NCI-H345 treated with DMSO at 0.1 percent for 48 hours (cell line): ENCODE data around the gene MYO1E.

ENCODE experiments used
- DNase-seq: peaks from one replicate; lab custom pipeline; 2025; ENCODE audit not compliant: unreplicated experiment; lab: John Stamatoyannopoulos, UW

Gene MYO1E

GRCh38 chr15:59322056-59322759 is 50.5 kb downstream of the MYO1E start:
- no peak for DNase-seq

- DNase-seq = no peak
Observed at GRCh38 chr15:59321000-59321689, 51.5 kb downstream of the MYO1E start.

- no peak for DNase-seq
Observed at GRCh38 chr15:59317211-59317610, 55.5 kb downstream of the MYO1E start.

DNA sequence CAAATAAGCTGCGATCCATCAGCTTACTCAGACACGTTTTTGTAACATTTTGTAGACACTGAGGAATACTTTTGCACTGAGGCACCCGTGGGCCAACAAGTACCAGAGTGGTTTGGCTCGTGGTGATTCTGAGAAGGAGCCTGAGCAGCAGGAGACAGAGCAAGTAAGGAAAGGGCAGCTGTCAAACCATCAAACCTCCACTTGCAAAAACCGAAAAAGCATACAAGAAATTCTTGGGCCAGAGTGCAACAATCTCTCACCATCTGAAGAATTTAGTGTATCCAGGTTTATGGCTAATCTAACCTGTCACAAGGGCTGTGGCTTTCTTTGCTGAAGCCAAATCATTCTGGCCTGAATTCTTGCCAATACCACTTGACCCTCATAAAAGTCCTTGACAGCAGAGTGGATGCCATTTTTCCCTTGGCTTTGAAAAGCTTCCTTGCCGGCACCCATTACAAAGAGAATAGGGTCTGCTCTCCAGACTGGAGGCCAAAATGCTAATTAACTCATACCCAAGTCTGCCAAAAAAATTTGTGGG is 56.7 kb downstream of the MYO1E start:
- DNase-seq = no peak

GRCh38 chr15:59313641-59314332 is 58.9 kb downstream of the MYO1E start:
- peak; percentile 20 for DNase-seq

DNA sequence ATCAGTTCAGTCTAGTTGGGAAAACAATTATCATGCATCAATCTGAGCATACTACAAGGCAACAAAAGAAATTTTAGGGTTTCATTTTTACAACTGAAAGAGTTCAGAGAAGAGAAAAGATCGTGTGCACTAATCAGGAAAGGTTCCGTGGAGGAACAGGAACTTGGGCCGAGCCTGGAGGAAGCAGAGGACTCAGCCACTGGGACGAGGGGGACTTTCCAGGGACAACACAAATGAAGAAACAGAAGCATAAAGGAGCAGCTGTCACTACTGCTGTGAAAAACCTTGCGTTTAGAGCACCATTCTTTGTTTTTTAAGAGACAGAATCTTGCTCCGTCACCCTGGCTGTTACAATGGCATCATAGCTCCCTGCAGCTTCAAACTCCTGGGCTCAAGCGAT is 60.5 kb downstream of the MYO1E start:
- DNase-seq = no peak

GRCh38 chr15:59311195-59311594 is 61.5 kb downstream of the MYO1E start:
- DNase-seq = no peak

GRCh38 chr15:59309405-59309804 is 63.3 kb downstream of the MYO1E start:
- no peak for DNase-seq

DNA sequence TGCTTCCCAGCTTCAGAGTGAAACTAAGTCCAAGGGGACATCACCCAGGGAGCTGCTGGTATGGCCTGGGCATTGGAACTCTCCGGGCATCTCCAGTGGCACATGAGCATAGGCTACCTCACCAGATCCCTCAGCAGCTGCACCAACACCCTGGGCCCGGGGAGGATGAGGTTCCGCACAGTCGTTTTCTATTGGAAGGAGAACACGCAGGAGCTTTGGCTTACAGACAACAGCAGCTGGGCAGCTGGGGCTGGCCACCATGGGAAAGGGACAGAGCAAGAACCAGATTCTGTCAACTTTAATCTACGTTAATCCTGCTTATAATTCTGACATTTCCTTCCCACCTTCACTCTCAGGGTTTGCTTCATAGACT is 65.5 kb downstream of the MYO1E start:
- no peak for DNase-seq

DNA sequence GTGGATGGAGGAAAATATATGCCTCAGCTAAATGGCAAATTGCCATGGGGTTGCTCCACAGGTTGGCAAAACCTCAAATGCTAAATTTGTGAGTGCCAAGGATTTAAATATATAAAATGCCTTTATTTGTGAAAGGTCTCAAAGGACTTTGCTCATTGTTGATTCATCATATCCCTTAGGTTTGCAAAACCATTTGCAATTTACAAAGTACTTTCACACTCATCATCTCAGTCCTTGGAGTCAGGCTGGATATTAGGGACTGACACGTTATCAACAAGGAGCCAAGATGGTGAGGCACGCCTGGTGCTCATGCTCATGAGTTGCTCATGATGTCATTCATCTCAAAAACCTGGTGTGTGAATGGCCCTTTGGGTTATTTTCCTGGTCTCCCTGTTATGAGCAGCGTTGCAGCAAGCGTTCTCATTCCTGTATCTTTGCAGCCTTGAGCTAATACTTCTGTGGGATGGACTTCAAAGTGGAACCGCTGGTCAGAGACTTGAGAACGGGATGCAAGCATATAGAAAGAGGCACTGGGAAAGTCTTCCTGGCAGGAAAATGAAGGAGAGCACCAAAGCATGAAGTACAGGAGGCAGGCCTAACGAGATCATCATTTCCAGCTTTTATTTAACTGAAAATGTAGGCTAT is 66.0 kb downstream of the MYO1E start:
- no peak for DNase-seq

GRCh38 chr15:59304807-59305206 is 67.9 kb downstream of the MYO1E start:
- DNase-seq = no peak

DNA sequence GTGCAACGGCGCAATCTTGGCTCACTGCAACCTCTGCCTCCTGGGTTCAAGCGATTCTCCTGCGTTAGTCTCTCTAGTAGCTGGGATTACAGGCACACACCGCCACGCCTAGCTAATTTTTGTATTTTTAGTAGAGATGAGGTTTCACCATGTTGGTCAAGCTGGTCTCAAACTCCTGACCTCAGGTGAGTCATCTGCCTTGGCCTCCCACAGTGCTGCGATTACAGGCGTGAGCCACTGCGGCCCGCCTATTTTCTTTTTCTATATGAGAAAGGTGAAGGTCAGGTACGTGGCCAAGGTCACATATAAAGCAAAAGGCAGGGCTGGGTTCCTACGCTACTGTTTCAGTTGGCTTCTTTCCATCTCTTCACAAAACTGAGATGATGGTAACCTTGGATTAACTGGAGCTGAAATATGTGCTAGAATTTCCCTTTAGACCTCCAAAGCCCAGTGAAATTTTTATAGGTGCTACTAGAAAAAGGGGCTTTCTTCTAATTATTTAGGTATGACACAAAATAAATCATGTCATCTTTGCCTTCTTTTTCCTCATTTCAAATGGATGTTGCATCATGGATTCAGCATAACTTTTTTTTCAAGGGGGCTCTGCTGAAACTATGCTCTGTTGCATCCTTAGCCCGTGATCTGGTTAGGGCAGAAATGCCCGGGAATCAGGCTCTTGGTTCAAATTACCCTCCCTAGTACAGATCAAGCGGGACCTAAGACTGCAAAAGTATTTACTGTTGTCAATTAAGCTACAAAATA is 68.5 kb downstream of the MYO1E start:
- no peak for DNase-seq

- no peak for DNase-seq
Observed at GRCh38 chr15:59303633-59304032, 69.0 kb downstream of the MYO1E start.

DNA sequence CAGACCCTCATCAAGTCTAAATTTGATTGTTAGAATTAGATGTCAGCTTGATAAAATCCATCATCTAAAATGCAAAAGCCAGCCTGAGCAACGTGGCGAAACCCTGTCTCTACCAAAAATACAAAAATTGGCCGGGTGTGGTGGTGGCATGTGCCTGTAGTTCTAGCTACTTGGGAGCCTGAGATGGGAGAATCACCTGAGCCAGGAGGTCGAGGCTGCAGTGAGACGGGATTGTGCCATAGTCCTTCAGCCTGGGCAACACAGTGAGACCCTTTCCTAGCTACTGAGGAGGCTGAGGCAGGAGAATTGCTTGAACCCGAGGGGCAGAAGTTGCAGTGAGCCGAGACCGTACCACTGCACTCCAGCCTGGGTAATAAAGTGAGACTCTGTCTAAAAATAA is 69.5 kb downstream of the MYO1E start:
- no peak for DNase-seq

- no peak for DNase-seq
Observed at GRCh38 chr15:59301527-59301926, 71.1 kb downstream of the MYO1E start.

DNA sequence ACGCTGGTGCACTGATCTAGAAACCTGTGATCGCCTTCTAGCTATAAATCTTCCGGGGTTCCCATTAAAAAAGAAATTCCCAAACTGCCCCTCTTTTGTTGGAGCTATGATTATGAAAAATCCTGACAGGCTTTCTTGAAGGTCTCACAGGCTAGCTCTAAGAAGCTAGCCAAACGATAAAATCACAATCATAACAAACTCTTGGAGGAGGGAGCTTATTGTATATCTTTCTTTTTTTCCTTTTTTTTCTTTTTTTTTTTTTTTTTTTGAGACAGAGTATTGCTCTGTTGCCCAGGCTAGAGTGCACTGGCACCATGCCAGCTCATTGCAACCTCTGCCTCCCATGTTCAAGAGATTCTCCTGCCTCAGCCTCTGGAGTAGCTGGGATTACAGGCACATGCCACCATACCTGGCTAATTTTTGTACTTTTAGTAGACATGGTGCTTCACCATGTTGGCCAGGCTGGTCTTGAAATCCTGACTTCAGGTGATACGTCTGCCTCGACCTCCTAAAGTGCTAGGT is 72.0 kb downstream of the MYO1E start:
- DNase-seq = no peak

- DNase-seq = no peak
Observed at GRCh38 chr15:59299929-59300617, 72.6 kb downstream of the MYO1E start.

DNA sequence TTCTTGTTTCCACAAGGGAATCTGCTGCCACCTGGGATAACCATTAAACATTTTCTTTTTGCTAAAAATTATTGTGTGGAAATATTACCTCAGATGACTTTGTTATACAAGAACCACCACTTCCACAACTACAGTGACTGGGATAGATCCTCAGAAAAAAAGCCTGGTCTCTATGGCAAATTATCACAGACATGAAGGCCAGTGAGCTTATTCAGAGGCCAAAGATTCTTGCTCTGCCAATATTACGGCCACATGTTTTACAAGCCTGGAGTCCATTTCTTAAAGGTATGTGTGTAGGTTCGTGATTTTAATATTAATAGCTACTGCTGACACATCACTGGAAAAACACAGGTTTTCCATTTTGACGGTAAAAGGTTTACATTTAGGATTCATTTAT is 73.8 kb downstream of the MYO1E start:
- no peak for DNase-seq

- no peak for DNase-seq
Observed at GRCh38 chr15:59298225-59298853, 74.3 kb downstream of the MYO1E start.
